H1 (cell line): ENCODE measurements around the gene SAMMSON. TPM values are rescaled to one million over a fixed set of nuclear protein-coding genes. Genes with fewer than 3 reads are reported as not detected.
A peak's percentile ranks its signal among the peaks of the same experiment; 100 is the strongest.

Experiments used
- CBX5 ChIP-seq: fragments of 300-800, 300-1000 bp; sonication (generic); IDR thresholded peaks from 2 replicates; pipeline ENCODE4 v1.7.1; 2016; ENCODE audit warnings: antibody characterized with exemption, low read length, low read depth
- HDAC6 ChIP-seq: IDR thresholded peaks from one replicate; pipeline ENCODE4 v1.7.1; 2012; ENCODE audit warnings: low read depth, mild to moderate bottlenecking, inconsistent platforms, low read length, moderate library complexity
- polyA plus RNA-seq, 7 experiments: library from polyadenylated mRNA; depleted of rRNA in 3 of 7; stranded (reverse) in 5 of 7; unstranded in 2 of 7; fragments of >200 nt in 5 of 7; fragments of 200-250 nt in 2 of 7; gene quantifications; 1 replicate in 5 of 7; 2 replicates in 1 of 7; 4 replicates in 1 of 7; pipeline versions ENCODE4 v1.2.1 to v1.2.3, GENCODE V29; 2011 to 2013; ENCODE audit warnings: missing spikeins in 2 of 7, mixed read lengths in 2 of 7
- total RNA-seq: library from RNA; stranded (reverse); fragmentation: NEBNext Ultra II Directional; extraction: Animal tissue kit (Norgen Biotek cat#: 25700); gene quantifications from 2 replicates; pipeline ENCODE4 v1.2.1, GENCODE V29; 2021
- TF ChIP-seq, protein P1 (sequence below): fragments of 300-600 bp; sonication (generic); IDR thresholded peaks from 2 replicates; pipeline ENCODE4 v1.7.1; 2012; ENCODE audit warnings: low read length, moderate library complexity, mild to moderate bottlenecking, inconsistent platforms; ENCODE audit not compliant: insufficient replicate concordance
- TF ChIP-seq, protein P2 (sequence below): IDR thresholded peaks from 2 replicates; pipeline ENCODE4 v1.6.1; 2012; ENCODE audit warnings: inconsistent platforms

Gene SAMMSON
- total and polyA plus RNA-seq, 2 of the 8 experiments (the other 6 are each of a cell fraction or from before 2014, with no cell fraction given), result not detected

DNA sequence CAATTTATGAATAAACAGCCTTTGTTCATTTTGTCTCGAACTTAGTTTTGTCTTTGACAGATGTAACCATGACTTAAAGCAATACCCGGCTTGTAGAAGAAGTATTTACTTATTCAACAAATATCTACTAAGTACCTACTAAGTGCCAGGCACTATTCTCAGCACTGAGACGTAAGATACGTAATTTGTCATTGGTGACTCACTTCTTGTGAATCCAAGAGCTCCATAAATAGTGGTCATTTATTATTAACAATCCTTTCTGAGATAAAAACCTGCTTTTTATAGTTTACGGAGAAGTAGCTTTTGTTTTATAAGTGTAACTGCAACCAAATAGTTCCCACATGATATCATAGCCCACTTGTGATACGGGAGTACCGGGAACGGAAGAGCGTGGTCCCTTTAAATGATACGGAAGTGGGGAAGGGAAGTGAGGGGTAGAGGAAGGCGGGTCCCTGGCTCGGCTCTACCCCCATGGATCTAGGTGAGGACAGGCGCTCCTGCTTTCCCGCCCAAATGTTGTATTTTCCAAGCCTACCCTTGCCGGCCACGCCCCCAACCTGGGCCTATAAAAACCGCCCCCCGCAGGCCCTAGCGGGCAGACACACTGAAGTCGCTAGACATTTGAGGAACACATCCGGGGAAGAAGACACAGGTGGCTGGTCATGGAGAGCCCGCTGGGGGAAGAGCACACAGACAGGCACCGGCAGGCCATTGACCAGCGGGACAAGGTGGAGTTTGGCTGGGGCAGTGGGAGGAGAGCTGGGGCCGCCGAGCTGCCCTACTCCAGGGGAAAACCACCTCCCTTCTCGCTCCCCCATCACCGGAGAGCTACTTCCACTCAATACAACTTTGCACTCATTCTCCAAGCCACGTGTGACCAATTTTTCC, at the start of gene SAMMSON (continued):
- TF ChIP-seq, protein P1, sequence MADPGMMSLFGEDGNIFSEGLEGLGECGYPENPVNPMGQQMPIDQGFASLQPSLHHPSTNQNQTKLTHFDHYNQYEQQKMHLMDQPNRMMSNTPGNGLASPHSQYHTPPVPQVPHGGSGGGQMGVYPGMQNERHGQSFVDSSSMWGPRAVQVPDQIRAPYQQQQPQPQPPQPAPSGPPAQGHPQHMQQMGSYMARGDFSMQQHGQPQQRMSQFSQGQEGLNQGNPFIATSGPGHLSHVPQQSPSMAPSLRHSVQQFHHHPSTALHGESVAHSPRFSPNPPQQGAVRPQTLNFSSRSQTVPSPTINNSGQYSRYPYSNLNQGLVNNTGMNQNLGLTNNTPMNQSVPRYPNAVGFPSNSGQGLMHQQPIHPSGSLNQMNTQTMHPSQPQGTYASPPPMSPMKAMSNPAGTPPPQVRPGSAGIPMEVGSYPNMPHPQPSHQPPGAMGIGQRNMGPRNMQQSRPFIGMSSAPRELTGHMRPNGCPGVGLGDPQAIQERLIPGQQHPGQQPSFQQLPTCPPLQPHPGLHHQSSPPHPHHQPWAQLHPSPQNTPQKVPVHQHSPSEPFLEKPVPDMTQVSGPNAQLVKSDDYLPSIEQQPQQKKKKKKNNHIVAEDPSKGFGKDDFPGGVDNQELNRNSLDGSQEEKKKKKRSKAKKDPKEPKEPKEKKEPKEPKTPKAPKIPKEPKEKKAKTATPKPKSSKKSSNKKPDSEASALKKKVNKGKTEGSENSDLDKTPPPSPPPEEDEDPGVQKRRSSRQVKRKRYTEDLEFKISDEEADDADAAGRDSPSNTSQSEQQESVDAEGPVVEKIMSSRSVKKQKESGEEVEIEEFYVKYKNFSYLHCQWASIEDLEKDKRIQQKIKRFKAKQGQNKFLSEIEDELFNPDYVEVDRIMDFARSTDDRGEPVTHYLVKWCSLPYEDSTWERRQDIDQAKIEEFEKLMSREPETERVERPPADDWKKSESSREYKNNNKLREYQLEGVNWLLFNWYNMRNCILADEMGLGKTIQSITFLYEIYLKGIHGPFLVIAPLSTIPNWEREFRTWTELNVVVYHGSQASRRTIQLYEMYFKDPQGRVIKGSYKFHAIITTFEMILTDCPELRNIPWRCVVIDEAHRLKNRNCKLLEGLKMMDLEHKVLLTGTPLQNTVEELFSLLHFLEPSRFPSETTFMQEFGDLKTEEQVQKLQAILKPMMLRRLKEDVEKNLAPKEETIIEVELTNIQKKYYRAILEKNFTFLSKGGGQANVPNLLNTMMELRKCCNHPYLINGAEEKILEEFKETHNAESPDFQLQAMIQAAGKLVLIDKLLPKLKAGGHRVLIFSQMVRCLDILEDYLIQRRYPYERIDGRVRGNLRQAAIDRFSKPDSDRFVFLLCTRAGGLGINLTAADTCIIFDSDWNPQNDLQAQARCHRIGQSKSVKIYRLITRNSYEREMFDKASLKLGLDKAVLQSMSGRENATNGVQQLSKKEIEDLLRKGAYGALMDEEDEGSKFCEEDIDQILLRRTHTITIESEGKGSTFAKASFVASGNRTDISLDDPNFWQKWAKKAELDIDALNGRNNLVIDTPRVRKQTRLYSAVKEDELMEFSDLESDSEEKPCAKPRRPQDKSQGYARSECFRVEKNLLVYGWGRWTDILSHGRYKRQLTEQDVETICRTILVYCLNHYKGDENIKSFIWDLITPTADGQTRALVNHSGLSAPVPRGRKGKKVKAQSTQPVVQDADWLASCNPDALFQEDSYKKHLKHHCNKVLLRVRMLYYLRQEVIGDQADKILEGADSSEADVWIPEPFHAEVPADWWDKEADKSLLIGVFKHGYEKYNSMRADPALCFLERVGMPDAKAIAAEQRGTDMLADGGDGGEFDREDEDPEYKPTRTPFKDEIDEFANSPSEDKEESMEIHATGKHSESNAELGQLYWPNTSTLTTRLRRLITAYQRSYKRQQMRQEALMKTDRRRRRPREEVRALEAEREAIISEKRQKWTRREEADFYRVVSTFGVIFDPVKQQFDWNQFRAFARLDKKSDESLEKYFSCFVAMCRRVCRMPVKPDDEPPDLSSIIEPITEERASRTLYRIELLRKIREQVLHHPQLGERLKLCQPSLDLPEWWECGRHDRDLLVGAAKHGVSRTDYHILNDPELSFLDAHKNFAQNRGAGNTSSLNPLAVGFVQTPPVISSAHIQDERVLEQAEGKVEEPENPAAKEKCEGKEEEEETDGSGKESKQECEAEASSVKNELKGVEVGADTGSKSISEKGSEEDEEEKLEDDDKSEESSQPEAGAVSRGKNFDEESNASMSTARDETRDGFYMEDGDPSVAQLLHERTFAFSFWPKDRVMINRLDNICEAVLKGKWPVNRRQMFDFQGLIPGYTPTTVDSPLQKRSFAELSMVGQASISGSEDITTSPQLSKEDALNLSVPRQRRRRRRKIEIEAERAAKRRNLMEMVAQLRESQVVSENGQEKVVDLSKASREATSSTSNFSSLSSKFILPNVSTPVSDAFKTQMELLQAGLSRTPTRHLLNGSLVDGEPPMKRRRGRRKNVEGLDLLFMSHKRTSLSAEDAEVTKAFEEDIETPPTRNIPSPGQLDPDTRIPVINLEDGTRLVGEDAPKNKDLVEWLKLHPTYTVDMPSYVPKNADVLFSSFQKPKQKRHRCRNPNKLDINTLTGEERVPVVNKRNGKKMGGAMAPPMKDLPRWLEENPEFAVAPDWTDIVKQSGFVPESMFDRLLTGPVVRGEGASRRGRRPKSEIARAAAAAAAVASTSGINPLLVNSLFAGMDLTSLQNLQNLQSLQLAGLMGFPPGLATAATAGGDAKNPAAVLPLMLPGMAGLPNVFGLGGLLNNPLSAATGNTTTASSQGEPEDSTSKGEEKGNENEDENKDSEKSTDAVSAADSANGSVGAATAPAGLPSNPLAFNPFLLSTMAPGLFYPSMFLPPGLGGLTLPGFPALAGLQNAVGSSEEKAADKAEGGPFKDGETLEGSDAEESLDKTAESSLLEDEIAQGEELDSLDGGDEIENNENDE, result no peak
- TF ChIP-seq CBX5 (no peak), HDAC6 (no peak)
- TF ChIP-seq, protein P2, sequence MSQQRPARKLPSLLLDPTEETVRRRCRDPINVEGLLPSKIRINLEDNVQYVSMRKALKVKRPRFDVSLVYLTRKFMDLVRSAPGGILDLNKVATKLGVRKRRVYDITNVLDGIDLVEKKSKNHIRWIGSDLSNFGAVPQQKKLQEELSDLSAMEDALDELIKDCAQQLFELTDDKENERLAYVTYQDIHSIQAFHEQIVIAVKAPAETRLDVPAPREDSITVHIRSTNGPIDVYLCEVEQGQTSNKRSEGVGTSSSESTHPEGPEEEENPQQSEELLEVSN, result peak; percentile 94
